CD8-positive, alpha-beta memory T cell (primary cell): ENCODE data around the gene XKR7. TPM values are rescaled to one million over a fixed set of nuclear protein-coding genes. Genes with fewer than 3 reads are reported as not detected.

Experiments
- CTCF ChIA-PET: fragments of 350-600 bp; sonication (Branson Sonifier 250); formaldehyde crosslinking; loops from one replicate; lab custom pipeline; 2021; ENCODE audit warnings: antibody characterized with exemption; lab: Charles Lee
- POLR2A ChIA-PET: fragments of 350-600 bp; sonication (Branson Sonifier 250); formaldehyde crosslinking; loops from one replicate; lab custom pipeline; 2021; ENCODE audit warnings: antibody characterized with exemption; lab: Charles Lee
- DNase-seq, 5 donors: peaks; one replicate each; pipeline versions ENCODE4 v3.0.0 to v3.0.0-alpha.2; 2020 to 2022; ENCODE audit warnings: mixed read lengths in 1 of 5
- H3K27ac ChIP-seq: one replicate; pipeline ENCODE4 v1.7.0; 2013; ENCODE audit warnings: low read depth, mild to moderate bottlenecking, low read length, moderate library complexity
- H3K27me3 ChIP-seq: 2 replicates; pipeline ENCODE4 v1.7.0; 2013; ENCODE audit warnings: low read length, mild to moderate bottlenecking; ENCODE audit not compliant: insufficient read depth, poor library complexity, severe bottlenecking
- H3K36me3 ChIP-seq: 2 replicates; pipeline ENCODE4 v1.7.0; 2013; ENCODE audit warnings: mild to moderate bottlenecking, low read length, moderate library complexity; ENCODE audit not compliant: insufficient read depth
- H3K4me1 ChIP-seq: 2 replicates; pipeline ENCODE4 v1.7.0; 2013; ENCODE audit warnings: mild to moderate bottlenecking, low read length, moderate library complexity; ENCODE audit not compliant: insufficient read depth
- H3K4me3 ChIP-seq: 2 replicates; pipeline ENCODE4 v1.7.0; 2013; ENCODE audit warnings: mild to moderate bottlenecking, low read length
- H3K9me3 ChIP-seq: 2 replicates; pipeline ENCODE4 v1.7.0; 2013; ENCODE audit warnings: mild to moderate bottlenecking, low read length
- H3K27ac Mint-ChIP-seq, 8 donors: one replicate each; pipeline ENCODE4 v1.8.0; 2020 to 2021; ENCODE audit warnings: mixed read lengths in 8 of 8, mild to moderate bottlenecking in 6 of 8, inconsistent platforms in 3 of 8, moderate library complexity in 3 of 8
- H3K27me3 Mint-ChIP-seq, 2 donors: one replicate each; pipeline ENCODE4 v1.8.0; 2020 to 2021; ENCODE audit warnings: mixed read lengths in 2 of 2, mild to moderate bottlenecking in 1 of 2, moderate library complexity in 1 of 2
- H3K36me3 Mint-ChIP-seq, 3 donors: one replicate each; pipeline ENCODE4 v1.8.0; 2020 to 2021; ENCODE audit warnings: mixed read lengths in 3 of 3, inconsistent platforms in 1 of 3, mild to moderate bottlenecking in 1 of 3
- H3K4me1 Mint-ChIP-seq, 3 donors: one replicate each; pipeline ENCODE4 v1.8.0; 2020 to 2021; ENCODE audit warnings: mixed read lengths in 3 of 3, inconsistent platforms in 1 of 3, mild to moderate bottlenecking in 1 of 3
- H3K4me3 Mint-ChIP-seq, 7 donors: one replicate each; pipeline ENCODE4 v1.8.0; 2020 to 2021; ENCODE audit warnings: mixed read lengths in 7 of 7, mild to moderate bottlenecking in 6 of 7, moderate library complexity in 4 of 7, inconsistent platforms in 2 of 7
- H3K9me3 Mint-ChIP-seq, 5 donors: one replicate each; pipeline ENCODE4 v1.8.0; 2020 to 2022; ENCODE audit warnings: mixed read lengths in 5 of 5, mild to moderate bottlenecking in 3 of 5, moderate library complexity in 2 of 5, inconsistent platforms in 1 of 5
- polyA plus RNA-seq: library from polyadenylated mRNA; unstranded; fragments of 300-500 nt; fragmentation: Illumina TruSeq; gene quantifications from one replicate; pipeline ENCODE4 v1.2.3, GENCODE V29; 2021
- total RNA-seq, 2 experiments: library from RNA; stranded (reverse); gene quantifications; one replicate each; pipeline ENCODE4 v1.2.3, GENCODE V29; 2021

XKR7 gene
- total and polyA plus RNA-seq, 3 experiments from 2014 or later: 0.02 TPM; not detected in 2

DNA sequence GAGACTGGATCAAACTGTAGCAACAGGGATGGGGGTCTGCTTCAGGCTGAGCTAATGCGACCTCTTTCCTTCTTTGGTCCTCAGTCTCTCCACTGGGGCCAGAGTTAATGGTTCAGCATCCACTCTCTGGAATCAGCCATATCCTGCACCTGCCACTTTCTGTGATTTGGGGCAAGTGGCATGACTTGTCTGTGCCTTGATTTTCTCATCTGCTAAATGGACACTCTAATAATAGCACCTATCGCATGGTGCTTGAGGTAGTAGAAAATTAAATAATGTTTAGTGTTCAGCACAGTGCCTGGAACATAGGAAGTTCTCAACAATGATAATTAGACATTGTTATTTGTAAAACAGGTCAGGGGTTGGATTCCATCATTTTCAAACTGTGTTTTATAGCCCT is 6.3 kb downstream of the XKR7 start:
- no peaks in the 10 kb centered on the region for H3K4me1 Mint-ChIP-seq
- H3K4me1 ChIP-seq: no peaks in the 10 kb centered on the region
- no peak overlapping the region for H3K4me3 Mint-ChIP-seq
- H3K27ac Mint-ChIP-seq: no peak overlapping the region
- no peak overlapping the region for H3K4me3 ChIP-seq
- ChIA-PET POLR2A (no interaction called here), CTCF (no interaction called here)
- H3K9me3 Mint-ChIP-seq: peaks cover 0 to 2% (median 0%) of the 10 kb centered on the region in 5 donors
- no peaks in the 10 kb centered on the region for H3K36me3 ChIP-seq
- H3K27ac ChIP-seq: no peak overlapping the region
- peaks cover 3% of the 10 kb centered on the region for H3K27me3 ChIP-seq
- no peak for DNase-seq
- H3K9me3 ChIP-seq: no peaks in the 10 kb centered on the region
- peaks cover 22 to 71% of the 10 kb centered on the region in 2 donors for H3K27me3 Mint-ChIP-seq
- peaks cover 0 to under 1% (median 0%) of the 10 kb centered on the region in 3 donors for H3K36me3 Mint-ChIP-seq

DNA sequence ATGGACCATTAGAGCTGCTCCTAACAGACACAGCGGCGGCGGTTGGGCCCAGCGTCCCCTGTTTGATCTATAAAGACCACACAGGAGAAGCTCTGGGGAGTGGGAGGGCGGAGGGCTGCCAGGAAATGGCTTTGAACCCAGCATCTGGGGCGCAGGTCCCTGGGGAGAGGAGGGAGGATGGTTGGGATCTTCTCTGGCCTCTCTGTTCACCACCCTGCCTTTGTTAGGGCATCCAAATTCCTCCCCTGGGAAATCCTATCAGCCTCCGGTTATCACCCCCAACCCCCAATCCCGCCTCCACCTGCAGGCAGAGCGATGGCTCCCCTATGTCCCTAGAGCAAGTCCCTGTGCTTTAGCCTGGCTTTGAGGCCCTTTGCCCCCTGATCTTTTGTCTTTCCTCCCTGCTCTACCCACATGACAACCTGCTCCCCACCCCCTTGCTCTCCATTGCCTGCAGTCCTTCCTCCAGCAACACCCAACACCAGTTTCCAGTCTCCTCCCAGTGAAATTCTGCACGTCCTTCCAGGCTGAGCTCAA is 7.1 kb downstream of the XKR7 start:
- H3K36me3 Mint-ChIP-seq: peaks cover 0 to 3% (median 0%) of the 10 kb centered on the region in 3 donors
- peaks cover 0 to 2% (median 0%) of the 10 kb centered on the region in 5 donors for H3K9me3 Mint-ChIP-seq
- H3K4me1 Mint-ChIP-seq: no peaks in the 10 kb centered on the region
- Histone ChIP-seq H3K36me3 (no peaks in the 10 kb centered on the region), H3K4me3 (no peak overlapping the region), H3K27me3 (no peaks in the 10 kb centered on the region), H3K4me1 (no peaks in the 10 kb centered on the region), H3K9me3 (no peaks in the 10 kb centered on the region), H3K27ac (no peak overlapping the region)
- H3K27me3 Mint-ChIP-seq: peaks cover 22 to 69% of the 10 kb centered on the region in 2 donors
- CTCF ChIA-PET: no interaction called here
- no peak overlapping the region for H3K4me3 Mint-ChIP-seq
- H3K27ac Mint-ChIP-seq: no peak overlapping the region
- POLR2A ChIA-PET: no interaction called here
- DNase-seq: no peak

- DNase-seq: no peak
- H3K27me3 ChIP-seq: no peaks in the 10 kb centered on the region
- Mint-ChIP-seq H3K9me3 (peaks cover 0 to 2% (median 0%) of the 10 kb centered on the region in 5 donors), H3K4me3 (no peak overlapping the region), H3K4me1 (no peaks in the 10 kb centered on the region), H3K36me3 (peaks cover 0 to 3% (median 0%) of the 10 kb centered on the region in 3 donors), H3K27ac (no peak overlapping the region), H3K27me3 (peaks cover 23 to 67% of the 10 kb centered on the region in 2 donors)
- no peaks in the 10 kb centered on the region for H3K36me3 ChIP-seq
- CTCF ChIA-PET: no interaction called here
- H3K9me3 ChIP-seq: no peaks in the 10 kb centered on the region
- no peak overlapping the region for H3K27ac ChIP-seq
- POLR2A ChIA-PET: no interaction called here
- no peaks in the 10 kb centered on the region for H3K4me1 ChIP-seq
- no peak overlapping the region for H3K4me3 ChIP-seq
Measured at GRCh38 chr20:31975874-31976273, 7.9 kb downstream of the XKR7 start.

DNA sequence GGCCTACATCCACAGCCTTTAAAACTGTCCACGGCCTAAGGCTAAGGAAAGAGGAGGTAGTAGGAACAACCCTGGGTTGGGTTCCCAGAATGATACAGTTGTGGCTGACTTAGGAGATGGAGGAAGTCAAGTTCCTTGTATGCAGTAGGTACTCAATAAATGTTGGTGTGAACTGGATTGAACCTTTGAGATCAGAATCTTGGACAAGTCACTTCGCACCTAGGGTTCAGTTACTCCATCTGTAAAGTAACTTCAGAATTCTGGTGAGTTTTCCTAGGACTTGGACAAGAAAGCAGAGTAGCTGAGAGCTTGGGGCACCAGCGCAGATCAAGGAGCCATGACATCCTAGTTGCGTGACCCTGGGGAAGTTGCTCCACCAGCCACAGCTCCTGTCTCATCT is 9.1 kb downstream of the XKR7 start:
- ChIA-PET POLR2A (no interaction called here), CTCF (no interaction called here)
- H3K27ac ChIP-seq: no peak overlapping the region
- no peak overlapping the region for H3K27ac Mint-ChIP-seq
- H3K4me1 Mint-ChIP-seq: no peaks in the 10 kb centered on the region
- peaks cover 0 to 2% (median 0%) of the 10 kb centered on the region in 5 donors for H3K9me3 Mint-ChIP-seq
- H3K36me3 Mint-ChIP-seq: peaks cover 0 to 6% (median 0%) of the 10 kb centered on the region in 3 donors
- H3K27me3 Mint-ChIP-seq: peaks cover 26 to 69% of the 10 kb centered on the region in 2 donors
- no peaks in the 10 kb centered on the region for H3K9me3 ChIP-seq
- no peaks in the 10 kb centered on the region for H3K36me3 ChIP-seq
- DNase-seq: no peak
- no peak overlapping the region for H3K4me3 ChIP-seq
- H3K4me1 ChIP-seq: no peaks in the 10 kb centered on the region
- no peak overlapping the region for H3K4me3 Mint-ChIP-seq
- no peaks in the 10 kb centered on the region for H3K27me3 ChIP-seq

DNA sequence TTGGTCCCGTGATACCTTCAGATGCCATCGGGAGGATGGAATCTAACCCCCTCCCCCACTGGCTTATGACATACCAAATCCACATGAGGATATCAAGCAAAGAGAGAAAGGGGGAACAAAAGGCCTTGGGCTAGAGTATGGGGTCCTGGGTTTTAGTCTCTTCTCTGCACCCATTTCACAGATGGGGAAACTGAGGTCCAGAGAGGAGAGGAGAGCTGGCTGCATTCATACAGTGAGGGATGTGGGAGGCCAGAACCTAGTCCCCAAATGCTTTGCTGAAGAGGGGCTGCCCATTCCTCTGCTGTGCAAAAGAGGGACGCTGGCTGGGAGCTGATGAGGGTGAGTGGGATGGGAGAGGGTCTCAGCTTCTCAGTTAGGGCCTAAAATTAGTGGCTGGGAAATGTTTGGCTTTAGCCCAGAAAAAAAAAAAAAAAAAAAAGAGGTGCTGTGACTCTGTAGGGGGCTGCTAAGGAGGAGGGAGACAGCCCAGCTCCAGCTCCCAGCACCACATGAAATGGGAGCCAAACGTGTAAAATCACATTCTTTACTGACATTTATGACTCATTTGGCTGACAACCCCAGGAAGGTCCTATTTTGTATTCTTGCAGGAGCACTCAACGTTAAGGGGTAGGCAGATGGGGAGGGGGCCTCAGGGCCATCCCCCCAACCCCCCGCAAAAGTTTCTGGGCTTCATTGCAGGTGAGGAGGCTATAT is 11.9 kb downstream of the XKR7 start:
- Histone ChIP-seq H3K36me3 (no peaks in the 10 kb centered on the region), H3K4me1 (no peaks in the 10 kb centered on the region), H3K4me3 (no peak overlapping the region), H3K27me3 (no peaks in the 10 kb centered on the region), H3K27ac (no peak overlapping the region), H3K9me3 (no peaks in the 10 kb centered on the region)
- H3K9me3 Mint-ChIP-seq: peaks cover 0 to 2% (median 0%) of the 10 kb centered on the region in 5 donors
- no peaks in the 10 kb centered on the region for H3K4me1 Mint-ChIP-seq
- no peak overlapping the region for H3K27ac Mint-ChIP-seq
- peaks cover 17 to 59% of the 10 kb centered on the region in 2 donors for H3K27me3 Mint-ChIP-seq
- ChIA-PET POLR2A (no interaction called here), CTCF (no interaction called here)
- no peak overlapping the region for H3K4me3 Mint-ChIP-seq
- H3K36me3 Mint-ChIP-seq: peaks cover 0 to 6% (median 0%) of the 10 kb centered on the region in 3 donors
- no peak for DNase-seq

DNA sequence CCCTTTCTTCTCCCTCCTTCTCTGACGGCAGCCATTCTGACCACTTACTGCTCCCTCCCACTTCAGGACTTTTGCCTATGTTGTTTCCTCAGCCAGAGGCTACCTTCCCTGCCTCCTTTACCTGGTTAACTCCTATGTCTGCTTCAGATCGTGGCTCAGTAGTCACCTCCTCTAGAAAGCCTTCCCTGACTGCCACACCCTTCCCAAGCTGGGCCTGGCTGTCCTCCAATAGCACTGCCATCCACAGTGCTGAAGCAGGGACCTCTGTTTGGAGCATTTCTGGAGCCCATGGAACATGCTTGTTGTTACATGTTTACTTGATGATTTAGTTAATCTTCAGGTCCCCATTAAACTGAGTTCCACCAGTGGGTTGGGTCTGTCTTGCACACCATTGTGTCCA is 13.8 kb downstream of the XKR7 start:
- Mint-ChIP-seq H3K4me1 (no peaks in the 10 kb centered on the region), H3K4me3 (no peak overlapping the region), H3K27ac (no peak overlapping the region), H3K9me3 (no peaks in the 10 kb centered on the region), H3K27me3 (peaks cover 12 to 47% of the 10 kb centered on the region in 2 donors), H3K36me3 (peaks cover 0 to 6% (median 0%) of the 10 kb centered on the region in 3 donors)
- POLR2A ChIA-PET: no interaction called here
- Histone ChIP-seq H3K9me3 (no peaks in the 10 kb centered on the region), H3K27me3 (no peaks in the 10 kb centered on the region), H3K27ac (no peak overlapping the region), H3K4me3 (no peak overlapping the region), H3K36me3 (no peaks in the 10 kb centered on the region), H3K4me1 (no peaks in the 10 kb centered on the region)
- no peak for DNase-seq
- CTCF ChIA-PET: no interaction called here

DNA sequence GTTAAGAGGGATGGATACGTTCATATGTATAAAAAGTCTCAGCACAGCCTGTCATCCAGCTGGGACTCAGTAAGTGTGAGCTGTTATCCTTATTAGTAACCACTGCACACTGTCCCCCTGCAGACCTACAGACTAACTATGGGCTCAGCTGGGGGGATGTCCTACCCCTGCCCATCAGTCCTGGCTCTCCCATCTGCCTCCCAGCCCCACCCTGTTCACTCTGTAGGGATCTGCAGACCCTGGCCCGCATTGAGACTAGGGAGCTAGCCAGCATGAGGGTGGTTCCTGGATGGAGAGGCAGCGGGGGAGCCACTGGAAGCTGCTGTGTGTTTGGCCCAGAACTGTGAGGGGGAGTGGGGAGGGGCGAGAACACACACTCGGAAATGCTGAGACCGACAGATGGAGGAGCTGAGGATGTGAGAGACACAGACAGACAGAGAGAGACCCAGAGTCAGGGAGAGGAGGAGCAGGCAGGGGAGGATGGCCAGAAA is 17.1 kb downstream of the XKR7 start:
- H3K4me3 ChIP-seq: no peak overlapping the region
- ChIA-PET CTCF (no interaction called here), POLR2A (no interaction called here)
- no peaks in the 10 kb centered on the region for H3K9me3 ChIP-seq
- H3K27ac ChIP-seq: no peak overlapping the region
- H3K27me3 ChIP-seq: no peaks in the 10 kb centered on the region
- no peaks in the 10 kb centered on the region for H3K4me1 ChIP-seq
- H3K27ac Mint-ChIP-seq: no peak overlapping the region
- no peak overlapping the region for H3K4me3 Mint-ChIP-seq
- H3K27me3 Mint-ChIP-seq: peaks cover 4 to 25% of the 10 kb centered on the region in 2 donors
- H3K4me1 Mint-ChIP-seq: no peaks in the 10 kb centered on the region
- no peaks in the 10 kb centered on the region for H3K36me3 ChIP-seq
- H3K36me3 Mint-ChIP-seq: peaks cover 0 to 3% (median 0%) of the 10 kb centered on the region in 3 donors
- H3K9me3 Mint-ChIP-seq: no peaks in the 10 kb centered on the region
- no peak for DNase-seq

GRCh38 chr20:31987744-31988143 is 19.8 kb downstream of the XKR7 start:
- no peak overlapping the region for H3K27ac Mint-ChIP-seq
- H3K9me3 ChIP-seq: no peaks in the 10 kb centered on the region
- H3K4me1 Mint-ChIP-seq: no peaks in the 10 kb centered on the region
- no peaks in the 10 kb centered on the region for H3K36me3 Mint-ChIP-seq
- no peak for DNase-seq
- no peaks in the 10 kb centered on the region for H3K27me3 ChIP-seq
- H3K4me3 ChIP-seq: no peak overlapping the region
- H3K27me3 Mint-ChIP-seq: peaks cover 6 to 12% of the 10 kb centered on the region in 2 donors
- H3K27ac ChIP-seq: no peak overlapping the region
- ChIA-PET CTCF (no interaction called here), POLR2A (no interaction called here)
- H3K4me3 Mint-ChIP-seq: no peak overlapping the region
- no peaks in the 10 kb centered on the region for H3K9me3 Mint-ChIP-seq
- H3K36me3 ChIP-seq: no peaks in the 10 kb centered on the region
- no peaks in the 10 kb centered on the region for H3K4me1 ChIP-seq
